Mucosa of descending colon (tissue), 3 donors: ENCODE measurements around the gene COPA. TPM values are rescaled to one million over a fixed set of nuclear protein-coding genes. Genes with fewer than 3 reads are reported as not detected.

Experiments used
- ATAC-seq: fragments of 200-7000 bp; cut with Tn5 transposase; one replicate; pipeline ENCODE4 v1.9.1; 2020; ENCODE audit warnings: mild to moderate bottlenecking, moderate library complexity
- DNase-seq, 3 donors: peaks; one replicate each; pipeline ENCODE4 v3.0.0-alpha.2; 2020
- H3K36me3 ChIP-seq: fragments of 200-600 bp; one replicate; pipeline ENCODE4 v1.8.0; 2021; ENCODE audit warnings: low read depth, mild to moderate bottlenecking
- H3K4me1 ChIP-seq: fragments of 200-600 bp; one replicate; pipeline ENCODE4 v1.8.0; 2021; ENCODE audit warnings: low read depth, mild to moderate bottlenecking
- H3K4me3 ChIP-seq: fragments of 200-600 bp; one replicate; pipeline ENCODE4 v1.8.0; 2021; ENCODE audit warnings: mild to moderate bottlenecking
- H3K9me3 ChIP-seq: fragments of 200-600 bp; one replicate; pipeline ENCODE4 v1.8.0; 2021; ENCODE audit warnings: mild to moderate bottlenecking
- intact Hi-C, 2 donors: fragments of 100-400 bp; cut with DNase I in 1 of 2; cut with micrococcal nuclease in 1 of 2; formaldehyde crosslinking; loops; one replicate each; pipeline versions ENCODE4 v1.11.0 to v1.11.1; 2022; cut with DNase I, micrococcal nuclease
- total RNA-seq, 3 donors: library from RNA; stranded (reverse); fragmentation: NEBNext Ultra II Directional in 2 of 3; extraction: Animal tissue kit (Norgen Biotek cat#: 25700) in 2 of 3; gene quantifications; one replicate each; pipeline versions ENCODE4 v1.2.1 to v1.2.4, GENCODE V29; 2021 to 2023
- TF ChIP-seq, protein P1 (sequence below): fragments of 200-600 bp; IDR thresholded peaks from one replicate; pipeline ENCODE4 v1.8.0; 2022; ENCODE audit warnings: antibody characterized with exemption, mild to moderate bottlenecking
- donor health status: DM: no; HTN: no; CAD: no; lungs with moderate emphysema.
- donor health status: DM: no; HTN: no; CAD: no.
- donor health status: DM: no; HTN: yes; CAD: no.

Gene COPA
- total RNA-seq, 3 donors from 2014 or later, result 141 to 165 (median 151) TPM

GRCh38 chr1:160251687-160252526 is 91.1 kb downstream of the COPA start:
- Histone ChIP-seq H3K36me3 (no peaks in the 10 kb centered on the region), H3K4me1 (no peaks in the 10 kb centered on the region), H3K9me3 (no peaks in the 10 kb centered on the region), H3K4me3 (no peak overlapping the region)
- TF ChIP-seq, protein P1, sequence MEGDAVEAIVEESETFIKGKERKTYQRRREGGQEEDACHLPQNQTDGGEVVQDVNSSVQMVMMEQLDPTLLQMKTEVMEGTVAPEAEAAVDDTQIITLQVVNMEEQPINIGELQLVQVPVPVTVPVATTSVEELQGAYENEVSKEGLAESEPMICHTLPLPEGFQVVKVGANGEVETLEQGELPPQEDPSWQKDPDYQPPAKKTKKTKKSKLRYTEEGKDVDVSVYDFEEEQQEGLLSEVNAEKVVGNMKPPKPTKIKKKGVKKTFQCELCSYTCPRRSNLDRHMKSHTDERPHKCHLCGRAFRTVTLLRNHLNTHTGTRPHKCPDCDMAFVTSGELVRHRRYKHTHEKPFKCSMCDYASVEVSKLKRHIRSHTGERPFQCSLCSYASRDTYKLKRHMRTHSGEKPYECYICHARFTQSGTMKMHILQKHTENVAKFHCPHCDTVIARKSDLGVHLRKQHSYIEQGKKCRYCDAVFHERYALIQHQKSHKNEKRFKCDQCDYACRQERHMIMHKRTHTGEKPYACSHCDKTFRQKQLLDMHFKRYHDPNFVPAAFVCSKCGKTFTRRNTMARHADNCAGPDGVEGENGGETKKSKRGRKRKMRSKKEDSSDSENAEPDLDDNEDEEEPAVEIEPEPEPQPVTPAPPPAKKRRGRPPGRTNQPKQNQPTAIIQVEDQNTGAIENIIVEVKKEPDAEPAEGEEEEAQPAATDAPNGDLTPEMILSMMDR, result no peak
- DNase-seq (peak in 2 of 3 donors; percentile 33 to 75), ATAC-seq (peak; percentile 96)
- intact Hi-C loops, result no loop called here

DNA sequence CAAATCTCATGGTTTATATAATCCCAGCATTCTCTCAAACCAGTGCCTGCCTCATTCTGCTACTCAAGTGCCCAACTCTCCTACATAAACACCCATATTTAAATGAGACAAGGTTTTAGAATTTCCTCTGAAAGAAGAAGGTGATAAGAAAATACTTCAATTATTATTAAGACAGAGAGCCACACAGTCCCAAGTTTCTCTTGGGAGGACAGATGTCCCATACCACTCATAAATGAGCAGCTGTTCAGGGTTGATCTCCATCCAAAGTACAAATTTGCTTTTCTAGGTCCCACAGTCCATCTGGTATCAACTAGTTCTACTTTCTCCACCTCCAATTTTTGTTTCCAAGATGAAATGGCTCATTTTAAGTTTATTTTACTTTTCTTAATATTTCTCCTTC is 92.0 kb downstream of the COPA start:
- no peaks in the 10 kb centered on the region for H3K36me3 ChIP-seq
- no peaks in the 10 kb centered on the region for H3K9me3 ChIP-seq
- ATAC-seq (no peak), DNase-seq (no peak)
- TF ChIP-seq, protein P1, result no peak
- H3K4me1 ChIP-seq, result no peaks in the 10 kb centered on the region
- intact Hi-C loops, result no loop called here
- H3K4me3 ChIP-seq, result no peak overlapping the region

DNA sequence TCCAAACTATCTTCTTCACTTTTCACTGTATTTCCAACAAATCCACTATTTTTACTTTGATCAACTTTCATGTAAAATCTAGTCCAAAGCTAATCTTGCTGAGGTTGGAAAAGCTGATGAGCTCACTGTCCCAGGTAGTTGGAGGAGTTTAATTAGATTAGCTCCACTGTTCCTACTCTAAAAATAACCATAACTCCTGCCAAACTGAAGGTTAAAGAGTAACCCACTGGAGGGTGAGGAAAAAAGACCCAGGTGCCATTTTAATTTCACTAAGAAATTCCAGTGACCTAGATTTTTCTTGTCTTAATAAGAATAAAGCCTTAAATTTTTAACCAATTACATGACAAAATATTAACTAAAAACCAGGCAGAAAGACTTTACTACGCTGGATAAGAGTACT is 96.0 kb downstream of the COPA start:
- ATAC-seq (no peak), DNase-seq (no peak)
- no peaks in the 10 kb centered on the region for H3K9me3 ChIP-seq
- no peaks in the 10 kb centered on the region for H3K36me3 ChIP-seq
- H3K4me3 ChIP-seq, result no peak overlapping the region
- TF ChIP-seq, protein P1, result no peak
- intact Hi-C loops, result no loop called here
- no peaks in the 10 kb centered on the region for H3K4me1 ChIP-seq

- ATAC-seq (no peak), DNase-seq (no peak)
- Histone ChIP-seq H3K4me1 (no peaks in the 10 kb centered on the region), H3K9me3 (no peaks in the 10 kb centered on the region), H3K36me3 (no peaks in the 10 kb centered on the region), H3K4me3 (no peak overlapping the region)
- intact Hi-C loops, result no loop called here
- TF ChIP-seq, protein P1, result no peak
Observed at GRCh38 chr1:160245434-160245833, 97.6 kb downstream of the COPA start.

- TF ChIP-seq, protein P1, result no peak
- no peak overlapping the region for H3K4me3 ChIP-seq
- intact Hi-C loops, result no loop called here
- DNase-seq, result no peak
- no peaks in the 10 kb centered on the region for H3K4me1 ChIP-seq
- H3K36me3 ChIP-seq, result peaks cover 4% of the 10 kb centered on the region
- no peaks in the 10 kb centered on the region for H3K9me3 ChIP-seq
- no peak for ATAC-seq
Observed at GRCh38 chr1:160244209-160244608, 98.8 kb downstream of the COPA start.
